GM13976 (cell line): ENCODE results near the gene TMPRSS13.
"Not testable (repeated sequence)": the region's sequence is repeated elsewhere in the genome, so short reads cannot be mapped to it uniquely, and the experiment has no call there.

Source experiments
- DNase-seq: peaks from one replicate; pipeline ENCODE4 v3.0.0; 2012; ENCODE audit warnings: low spot score
- CTCF ChIP-seq: IDR thresholded peaks from 2 replicates; pipeline ENCODE4 v1.5.1; 2012; ENCODE audit warnings: borderline replicate concordance, mild to moderate bottlenecking; ENCODE audit not compliant: insufficient read depth; ENCODE audit errors: extremely low read depth, missing control alignments, control extremely low read depth
- in situ Hi-C: fragments of 300-500 bp; cut with MboI; formaldehyde crosslinking; loops from one replicate; pipeline ENCODE4 v1.12.0; 2022; ENCODE audit warnings: low sequenced_read_pairs, mixed read lengths, inconsistent platforms; ENCODE audit not compliant: unreplicated experiment

Gene TMPRSS13

GRCh38 chr11:117929142-117929915 lies at the start of gene TMPRSS13:
TMPRSS13 (minus strand) TSS chr11:117929402; CDS start chr11:117929307, 95 bp downstream.
- no peak for TF ChIP-seq CTCF
- in situ Hi-C loops: no loop called here

GRCh38 chr11:117978991-117979390 lies 49.8 kb upstream of the TMPRSS13 start:
- no peak for TF ChIP-seq CTCF
- in situ Hi-C loops: no loop called here
- no peak for DNase-seq

More at GRCh38 chr11:117929142-117929915, at the start of gene TMPRSS13:
- DNase-seq: no peak

- in situ Hi-C loops, DNase-seq: not testable (repeated sequence)
Measured at GRCh38 chr11:117978291-117978910, 49.2 kb upstream of the TMPRSS13 start.

GRCh38 chr11:117977612-117978264 lies 48.5 kb upstream of the TMPRSS13 start:
- in situ Hi-C loops, DNase-seq: not testable (repeated sequence)

- no peak for DNase-seq
- in situ Hi-C loops: no loop called here
- TF ChIP-seq CTCF: no peak
Measured at GRCh38 chr11:117977029-117977428, 47.8 kb upstream of the TMPRSS13 start.

- TF ChIP-seq CTCF: no peak
- DNase-seq: no peak
- in situ Hi-C loops: no loop called here
Measured at GRCh38 chr11:117976445-117976844, 47.2 kb upstream of the TMPRSS13 start.

- TF ChIP-seq CTCF: no peak
- in situ Hi-C loops: no loop called here
- no peak for DNase-seq
Measured at GRCh38 chr11:117973503-117973860, 44.3 kb upstream of the TMPRSS13 start.
